Lower lobe of right lung (tissue), 2 donors: ENCODE measurements around the gene PPP1R12A. TPM values are rescaled to one million over a fixed set of nuclear protein-coding genes. Genes with fewer than 3 reads are reported as not detected.
A peak's percentile ranks its signal among the peaks of the same experiment; 100 is the strongest.

Experiments used
- ATAC-seq, 2 donors: fragments of 200-7000 bp; cut with Tn5 transposase; one replicate each; pipeline ENCODE4 v1.9.1; 2020 to 2022; ENCODE audit warnings: mild to moderate bottlenecking in 2 of 2, moderate library complexity in 2 of 2
- DNase-seq: peaks from one replicate; pipeline ENCODE4 v3.0.0-alpha.2; 2020
- H3K27ac ChIP-seq: fragments of 200-600 bp; one replicate; pipeline ENCODE4 v1.8.0; 2022
- H3K27me3 ChIP-seq: fragments of 200-600 bp; one replicate; pipeline ENCODE4 v1.8.0; 2022; ENCODE audit warnings: low read depth
- H3K36me3 ChIP-seq: fragments of 200-600 bp; one replicate; pipeline ENCODE4 v1.8.0; 2022; ENCODE audit warnings: mild to moderate bottlenecking
- H3K4me1 ChIP-seq: fragments of 200-600 bp; one replicate; pipeline ENCODE4 v1.8.0; 2022
- H3K4me3 ChIP-seq: fragments of 200-600 bp; one replicate; pipeline ENCODE4 v1.8.0; 2022; ENCODE audit warnings: mild to moderate bottlenecking
- H3K9me3 ChIP-seq: fragments of 200-600 bp; one replicate; pipeline ENCODE4 v1.8.0; 2022
- intact Hi-C: fragments of 100-400 bp; cut with DNase I; formaldehyde crosslinking; loops from one replicate; pipeline ENCODE4 v1.11.0; 2022
- total RNA-seq: library from RNA; stranded (reverse); fragmentation: NEBNext Ultra II Directional; extraction: Animal tissue kit (Norgen Biotek cat#: 25700); gene quantifications from one replicate; pipeline ENCODE4 v1.2.1, GENCODE V29; 2021
- TF ChIP-seq, protein P1 (sequence below): fragments of 200-600 bp; IDR thresholded peaks from one replicate; pipeline ENCODE4 v1.8.0; 2022; ENCODE audit warnings: antibody characterized with exemption, mild to moderate bottlenecking
- donor health status: DM: no; HTN: yes; CAD: no; lungs with severe emphysema.

Gene PPP1R12A
- total RNA-seq, 1 donor from 2014 or later = 84.1 TPM

GRCh38 chr12:79933532-79934264 lies 1.2 kb downstream of the PPP1R12A start:
- ATAC-seq (no peak), DNase-seq (no peak)
- H3K9me3 ChIP-seq = no peaks in the 10 kb centered on the region
- peak overlapping the region; percentile 98 for H3K27ac ChIP-seq
- H3K27me3 ChIP-seq = no peaks in the 10 kb centered on the region
- peak overlapping the region; percentile 91 for H3K4me3 ChIP-seq
- TF ChIP-seq, protein P1, sequence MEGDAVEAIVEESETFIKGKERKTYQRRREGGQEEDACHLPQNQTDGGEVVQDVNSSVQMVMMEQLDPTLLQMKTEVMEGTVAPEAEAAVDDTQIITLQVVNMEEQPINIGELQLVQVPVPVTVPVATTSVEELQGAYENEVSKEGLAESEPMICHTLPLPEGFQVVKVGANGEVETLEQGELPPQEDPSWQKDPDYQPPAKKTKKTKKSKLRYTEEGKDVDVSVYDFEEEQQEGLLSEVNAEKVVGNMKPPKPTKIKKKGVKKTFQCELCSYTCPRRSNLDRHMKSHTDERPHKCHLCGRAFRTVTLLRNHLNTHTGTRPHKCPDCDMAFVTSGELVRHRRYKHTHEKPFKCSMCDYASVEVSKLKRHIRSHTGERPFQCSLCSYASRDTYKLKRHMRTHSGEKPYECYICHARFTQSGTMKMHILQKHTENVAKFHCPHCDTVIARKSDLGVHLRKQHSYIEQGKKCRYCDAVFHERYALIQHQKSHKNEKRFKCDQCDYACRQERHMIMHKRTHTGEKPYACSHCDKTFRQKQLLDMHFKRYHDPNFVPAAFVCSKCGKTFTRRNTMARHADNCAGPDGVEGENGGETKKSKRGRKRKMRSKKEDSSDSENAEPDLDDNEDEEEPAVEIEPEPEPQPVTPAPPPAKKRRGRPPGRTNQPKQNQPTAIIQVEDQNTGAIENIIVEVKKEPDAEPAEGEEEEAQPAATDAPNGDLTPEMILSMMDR = no peak
- intact Hi-C loops = no loop called here
- peaks cover 44% of the 10 kb centered on the region for H3K4me1 ChIP-seq
- H3K36me3 ChIP-seq = no peaks in the 10 kb centered on the region

GRCh38 chr12:79933043-79933442 lies 1.9 kb downstream of the PPP1R12A start:
- Histone ChIP-seq H3K4me1 (peaks cover 51% of the 10 kb centered on the region), H3K36me3 (no peaks in the 10 kb centered on the region), H3K4me3 (peak overlapping the region; percentile 91), H3K27ac (peak overlapping the region; percentile 98), H3K9me3 (no peaks in the 10 kb centered on the region), H3K27me3 (no peaks in the 10 kb centered on the region)
- DNase-seq (no peak), ATAC-seq (no peak)
- intact Hi-C loops = no loop called here
- TF ChIP-seq, protein P1 = no peak

DNA sequence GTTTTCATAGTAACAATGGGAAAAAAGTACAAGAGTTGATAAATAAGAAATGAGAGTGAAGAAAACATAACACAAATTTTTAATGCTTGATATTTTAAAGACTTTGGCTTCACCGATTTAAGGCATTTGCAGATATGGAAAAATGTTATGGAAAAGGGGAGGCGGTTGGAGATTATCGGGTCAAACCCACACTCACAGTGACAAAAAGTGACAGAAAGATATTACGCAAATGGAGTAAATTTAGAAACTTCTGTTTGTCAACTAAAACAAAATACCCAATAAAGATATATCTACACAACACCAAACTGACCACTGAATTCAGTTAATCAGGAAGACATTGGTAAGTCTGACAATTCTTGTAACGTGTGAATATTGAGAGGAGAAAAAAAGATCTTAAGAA lies 2.5 kb downstream of the PPP1R12A start:
- no peaks in the 10 kb centered on the region for H3K27me3 ChIP-seq
- TF ChIP-seq, protein P1 = no peak
- no peak overlapping the region for H3K27ac ChIP-seq
- peaks cover 58% of the 10 kb centered on the region for H3K4me1 ChIP-seq
- DNase-seq = no peak
- H3K4me3 ChIP-seq = peak overlapping the region; percentile 91
- H3K9me3 ChIP-seq = no peaks in the 10 kb centered on the region
- no peaks in the 10 kb centered on the region for H3K36me3 ChIP-seq
- intact Hi-C loops = no loop called here
- no peak for ATAC-seq

GRCh38 chr12:79929065-79929464 lies 5.8 kb downstream of the PPP1R12A start:
- Histone ChIP-seq H3K27me3 (no peaks in the 10 kb centered on the region), H3K4me1 (peaks cover 61% of the 10 kb centered on the region), H3K4me3 (no peak overlapping the region), H3K36me3 (no peaks in the 10 kb centered on the region), H3K9me3 (no peaks in the 10 kb centered on the region), H3K27ac (no peak overlapping the region)
- DNase-seq (no peak), ATAC-seq (no peak)
- TF ChIP-seq, protein P1 = no peak
- intact Hi-C loops = no loop called here

- H3K9me3 ChIP-seq = no peaks in the 10 kb centered on the region
These were observed 7.0 kb downstream of the PPP1R12A start for GRCh38 chr12:79927772-79928474.

More at GRCh38 chr12:79927772-79928474, 7.0 kb downstream of the PPP1R12A start:
- H3K27ac ChIP-seq = no peak overlapping the region
- H3K36me3 ChIP-seq = no peaks in the 10 kb centered on the region
- intact Hi-C loops = no loop called here
- no peaks in the 10 kb centered on the region for H3K27me3 ChIP-seq
- ATAC-seq (peak; percentile 53 to 56), DNase-seq (no peak)
- peaks cover 57% of the 10 kb centered on the region for H3K4me1 ChIP-seq
- TF ChIP-seq, protein P1 = no peak
- no peak overlapping the region for H3K4me3 ChIP-seq
